Mesenchymal stem cell (in vitro differentiated cells and primary cell): ENCODE results near the gene TMEM233.

Experiments used
- DNase-seq: peaks from one replicate; pipeline ENCODE4 v3.0.0-alpha.2; 2013
- H2AFZ ChIP-seq: one replicate; pipeline ENCODE4 v1.6.1; 2013; ENCODE audit warnings: low read depth, mild to moderate bottlenecking, control low read depth, inconsistent platforms, low read length, moderate library complexity
- H2AK5ac ChIP-seq: 2 replicates; pipeline ENCODE4 v1.6.1; 2013; ENCODE audit warnings: low read length, moderate library complexity, mild to moderate bottlenecking, inconsistent platforms; ENCODE audit not compliant: severe bottlenecking
- H2BK120ac ChIP-seq: one replicate; pipeline ENCODE4 v1.6.1; 2013; ENCODE audit warnings: low read depth, mild to moderate bottlenecking, inconsistent platforms, low read length, moderate library complexity
- H2BK12ac ChIP-seq, 2 experiments: one replicate each; pipeline ENCODE4 v1.6.1; 2013; ENCODE audit warnings: inconsistent platforms in 2 of 2, low read length in 2 of 2, mild to moderate bottlenecking in 2 of 2, moderate library complexity in 2 of 2, control low read depth in 1 of 2
- H2BK15ac ChIP-seq: one replicate; pipeline ENCODE4 v1.6.1; 2013; ENCODE audit warnings: mild to moderate bottlenecking, low read depth, inconsistent platforms; ENCODE audit not compliant: poor library complexity, severe bottlenecking
- H2BK5ac ChIP-seq: 2 replicates; pipeline ENCODE4 v1.6.1; 2013; ENCODE audit warnings: low read depth, mild to moderate bottlenecking, low read length, control low read depth, inconsistent platforms; ENCODE audit not compliant: poor library complexity, severe bottlenecking
- H3K14ac ChIP-seq, 2 experiments: one replicate each; pipeline ENCODE4 v1.6.1; 2013; ENCODE audit warnings: inconsistent platforms in 2 of 2, low read length in 2 of 2, control low read depth in 1 of 2, mild to moderate bottlenecking in 1 of 2, moderate library complexity in 1 of 2
- H3K18ac ChIP-seq, 2 experiments: one replicate each; pipeline ENCODE4 v1.6.1; 2013; ENCODE audit warnings: inconsistent platforms in 2 of 2, low read length in 2 of 2, control low read depth in 1 of 2, low read depth in 1 of 2, mild to moderate bottlenecking in 1 of 2
- H3K23ac ChIP-seq, 2 experiments: one replicate each; pipeline ENCODE4 v1.6.1; 2013; ENCODE audit warnings: inconsistent platforms in 2 of 2, low read length in 2 of 2, mild to moderate bottlenecking in 2 of 2, moderate library complexity in 2 of 2, control low read depth in 1 of 2
- H3K27ac ChIP-seq: 2 replicates; pipeline ENCODE4 v1.5.1; 2013; ENCODE audit warnings: mild to moderate bottlenecking, moderate library complexity, low read length, control low read depth, inconsistent platforms; ENCODE audit not compliant: poor library complexity, severe bottlenecking
- H3K27me3 ChIP-seq, 2 experiments: 2 replicates each; pipeline versions ENCODE4 v1.6.1 to v1.7.0; 2013; ENCODE audit warnings: low read length in 2 of 2, mild to moderate bottlenecking in 2 of 2, moderate library complexity in 2 of 2, control low read depth in 1 of 2, inconsistent platforms in 1 of 2; ENCODE audit not compliant: control insufficient read depth in 1 of 2, insufficient read depth in 1 of 2
- H3K36me3 ChIP-seq, 2 experiments: 2 replicates each; pipeline versions ENCODE4 v1.6.1 to v1.7.0; 2013; ENCODE audit warnings: low read length in 2 of 2, control low read depth in 1 of 2, inconsistent platforms in 1 of 2, low read depth in 1 of 2, mild to moderate bottlenecking in 1 of 2; ENCODE audit not compliant: insufficient read depth in 2 of 2, control insufficient read depth in 1 of 2
- H3K4ac ChIP-seq, 2 experiments: one replicate each; pipeline ENCODE4 v1.6.1; 2013; ENCODE audit warnings: inconsistent platforms in 2 of 2, low read length in 2 of 2, mild to moderate bottlenecking in 2 of 2, moderate library complexity in 2 of 2, control low read depth in 1 of 2, low read depth in 1 of 2
- H3K4me1 ChIP-seq: 2 replicates; pipeline ENCODE4 v1.6.1; 2013; ENCODE audit warnings: low read depth, low read length, control low read depth; ENCODE audit not compliant: control insufficient read depth, insufficient read depth
- H3K4me2 ChIP-seq: 2 replicates; pipeline ENCODE4 v1.6.1; 2013; ENCODE audit warnings: low read length, mild to moderate bottlenecking, inconsistent platforms; ENCODE audit not compliant: poor library complexity, severe bottlenecking
- H3K4me3 ChIP-seq, 2 experiments: 2 replicates each; pipeline versions ENCODE4 v1.5.1 to v1.7.0; 2013; ENCODE audit warnings: low read length in 2 of 2, mild to moderate bottlenecking in 2 of 2, control low read depth in 1 of 2, low read depth in 1 of 2; ENCODE audit not compliant: insufficient read depth in 1 of 2
- H3K79me1 ChIP-seq: replicated peaks from 2 replicates; pipeline ENCODE4 v1.6.1; 2013; ENCODE audit warnings: mild to moderate bottlenecking, control low read depth, low read length, inconsistent platforms; ENCODE audit not compliant: poor library complexity, severe bottlenecking
- H3K9ac ChIP-seq: 2 replicates; pipeline ENCODE4 v1.7.0; 2013; ENCODE audit warnings: mild to moderate bottlenecking, low read length, moderate library complexity
- H3K9me3 ChIP-seq: 2 replicates; pipeline ENCODE4 v1.7.0; 2013; ENCODE audit warnings: mild to moderate bottlenecking, low read length; ENCODE audit not compliant: control insufficient read depth
- H4K8ac ChIP-seq: one replicate; pipeline ENCODE4 v1.6.1; 2013; ENCODE audit warnings: inconsistent platforms, mild to moderate bottlenecking, low read length, moderate library complexity
- H4K91ac ChIP-seq: one replicate; pipeline ENCODE4 v1.6.1; 2013; ENCODE audit warnings: mild to moderate bottlenecking, low read length, inconsistent platforms
- WGBS: methylation state at CpG from one replicate; pipeline ENCODE4 v1.1.7; 2013; ENCODE audit warnings: mixed read lengths; 5-methylcytosine and 5-hydroxymethylcytosine counted together

Gene TMEM233

DNA sequence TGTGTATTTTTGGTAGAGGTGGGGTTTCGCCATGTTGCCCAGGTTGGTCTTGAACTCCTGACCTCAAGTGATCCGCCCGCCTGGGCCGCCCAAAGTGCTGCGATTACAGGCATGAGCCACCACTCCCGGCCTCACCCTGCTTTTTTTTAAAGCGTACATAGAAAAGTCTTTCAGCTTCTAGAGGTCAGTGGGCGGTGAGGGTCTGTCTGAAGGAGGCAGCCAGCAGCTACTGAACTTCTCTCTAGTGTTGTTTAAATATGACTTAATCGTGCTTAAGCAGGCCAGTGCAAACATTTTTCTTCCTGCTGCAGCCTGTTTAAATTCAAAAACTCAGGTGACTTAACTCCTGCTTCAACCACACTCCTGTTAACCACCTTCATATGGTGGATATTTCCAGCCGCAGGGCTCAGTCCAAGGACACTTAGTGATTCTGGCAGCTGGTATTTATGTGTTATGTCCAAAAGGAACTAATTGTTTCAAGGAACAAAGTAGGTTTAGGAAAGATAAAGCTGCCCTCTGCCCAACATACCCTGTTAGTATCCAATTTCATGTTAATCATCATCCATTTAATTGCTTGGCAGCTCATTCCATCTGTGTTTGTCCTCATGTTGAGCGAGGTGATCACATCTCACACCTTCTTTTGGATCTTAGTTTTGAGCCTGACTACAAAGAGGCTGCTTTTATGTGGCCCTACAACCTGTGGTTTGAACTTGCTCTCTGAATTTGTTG is 76.3 kb downstream of the TMEM233 start:
- H3K79me1 ChIP-seq, result peaks cover 14% of the 10 kb centered on the region
- 98% methylated on average over 10 of the region's 11 CpGs for WGBS
- H2BK15ac ChIP-seq, result no peak overlapping the region
- peaks cover 8% of the 10 kb centered on the region for H3K4me1 ChIP-seq
- H2AK5ac ChIP-seq, result no peak overlapping the region
- H2BK120ac ChIP-seq, result no peak overlapping the region
- peaks cover 17 to 42% of the 10 kb centered on the region in 2 experiments for H3K36me3 ChIP-seq
- peak overlapping the region; percentile 30 for H3K27ac ChIP-seq
- peak overlapping the region; percentile 7 for H3K9ac ChIP-seq
- H3K4me2 ChIP-seq, result peak overlapping the region; percentile 20
- no peak overlapping the region for H3K14ac ChIP-seq
- DNase-seq, result no peak
- H4K8ac ChIP-seq, result no peak overlapping the region
- no peaks in the 10 kb centered on the region for H3K27me3 ChIP-seq
- no peak overlapping the region for H3K18ac ChIP-seq
- no peak overlapping the region for H2BK12ac ChIP-seq
- no peak overlapping the region for H4K91ac ChIP-seq
- H2AFZ ChIP-seq, result no peak overlapping the region
- no peak overlapping the region for H2BK5ac ChIP-seq
- H3K4me3 ChIP-seq, result no peak overlapping the region
- H3K9me3 ChIP-seq, result no peaks in the 10 kb centered on the region
- H3K23ac ChIP-seq, result no peak overlapping the region
- no peak overlapping the region for H3K4ac ChIP-seq

DNA sequence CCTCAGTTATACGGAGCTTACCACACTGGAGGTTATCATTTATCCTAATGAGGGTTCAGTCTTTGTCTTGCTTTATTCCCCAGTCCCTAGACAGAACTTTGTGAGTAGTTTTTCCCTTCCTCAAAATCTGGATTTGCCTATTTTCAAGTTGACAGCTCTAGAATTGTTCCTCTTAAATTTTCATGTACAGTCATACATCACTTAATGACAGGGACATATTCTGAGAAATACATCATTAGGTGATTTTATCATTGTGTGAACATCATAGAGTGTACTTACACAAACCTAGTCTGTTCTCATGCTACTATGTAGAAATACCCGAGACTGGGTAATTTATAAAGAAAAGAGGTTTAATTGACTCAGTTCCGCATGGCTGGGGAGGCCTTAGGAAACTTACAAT is 77.5 kb downstream of the TMEM233 start:
- Histone ChIP-seq H3K79me1 (peaks cover 19% of the 10 kb centered on the region), H3K9me3 (no peaks in the 10 kb centered on the region), H3K14ac (no peak overlapping the region), H4K91ac (no peak overlapping the region), H3K23ac (no peak overlapping the region), H3K27me3 (no peaks in the 10 kb centered on the region), H4K8ac (no peak overlapping the region), H2BK15ac (no peak overlapping the region), H2BK120ac (no peak overlapping the region), H3K27ac (no peak overlapping the region), H2BK12ac (no peak overlapping the region), H3K4me1 (peaks cover 8% of the 10 kb centered on the region), H2AK5ac (no peak overlapping the region), H3K36me3 (peaks cover 26 to 54% of the 10 kb centered on the region in 2 experiments), H3K9ac (no peak overlapping the region), H2AFZ (no peak overlapping the region), H2BK5ac (no peak overlapping the region), H3K4ac (no peak overlapping the region), H3K4me3 (no peak overlapping the region), H3K4me2 (no peak overlapping the region), H3K18ac (no peak overlapping the region)
- DNase-seq, result no peak
- WGBS, result 98% methylated on average over 3 of the region's 3 CpGs

DNA sequence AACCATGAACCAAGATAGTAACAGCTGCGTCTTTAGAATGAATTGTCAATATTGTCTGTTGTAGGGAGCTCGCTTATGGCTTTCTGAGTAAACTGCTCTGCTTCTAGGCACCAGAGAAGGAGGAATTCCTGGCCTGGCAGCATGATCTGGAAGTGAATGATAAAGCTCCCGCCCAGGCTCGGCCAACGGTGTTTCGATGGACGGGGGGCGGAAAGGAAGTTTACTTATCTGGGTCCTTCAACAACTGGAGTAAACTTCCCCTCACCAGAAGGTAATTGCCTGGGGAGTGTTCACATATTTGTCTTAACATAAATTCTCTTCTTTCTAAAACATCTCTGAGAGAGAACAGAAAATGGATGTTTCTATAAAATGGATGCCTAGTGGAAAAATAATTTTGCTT is 78.6 kb downstream of the TMEM233 start:
- Histone ChIP-seq H4K8ac (no peak overlapping the region), H3K4me1 (peaks cover 8% of the 10 kb centered on the region), H3K9ac (no peak overlapping the region), H3K23ac (no peak overlapping the region), H3K79me1 (peaks cover 27% of the 10 kb centered on the region), H3K14ac (no peak overlapping the region), H2BK5ac (no peak overlapping the region), H3K4me3 (no peak overlapping the region), H4K91ac (no peak overlapping the region), H3K4me2 (no peak overlapping the region), H3K18ac (no peak overlapping the region), H2AK5ac (no peak overlapping the region), H2BK120ac (no peak overlapping the region), H3K9me3 (no peaks in the 10 kb centered on the region), H2BK15ac (no peak overlapping the region), H2BK12ac (no peak overlapping the region), H3K27ac (no peak overlapping the region), H2AFZ (no peak overlapping the region), H3K36me3 (peaks cover 36 to 65% of the 10 kb centered on the region in 2 experiments), H3K27me3 (no peaks in the 10 kb centered on the region), H3K4ac (no peak overlapping the region)
- 96% methylated on average over 2 of the region's 8 CpGs for WGBS
- no peak for DNase-seq

DNA sequence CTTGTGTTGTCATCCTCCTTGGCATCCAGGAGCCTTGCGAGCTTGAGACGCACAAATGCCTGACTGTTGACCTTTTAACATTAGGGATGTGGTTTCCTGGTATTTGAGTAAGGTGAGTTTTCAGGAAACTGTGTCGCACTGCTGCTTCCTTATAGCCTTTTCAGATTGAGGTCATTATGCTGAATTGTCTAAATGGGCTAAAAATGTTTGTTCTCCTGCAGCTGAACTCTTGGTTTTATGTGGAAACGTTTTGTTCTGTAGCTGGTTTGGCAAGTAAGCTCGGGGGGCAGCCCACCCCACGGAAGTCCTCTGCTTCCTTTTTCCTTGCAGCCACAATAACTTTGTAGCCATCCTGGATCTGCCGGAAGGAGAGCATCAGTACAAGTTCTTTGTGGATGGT is 80.1 kb downstream of the TMEM233 start:
- no peak for DNase-seq
- Histone ChIP-seq H2BK120ac (no peak overlapping the region), H3K4me3 (no peak overlapping the region), H2AK5ac (no peak overlapping the region), H2BK15ac (no peak overlapping the region), H3K79me1 (peaks cover 32% of the 10 kb centered on the region), H3K14ac (no peak overlapping the region), H3K27ac (no peak overlapping the region), H3K9me3 (no peaks in the 10 kb centered on the region), H4K8ac (no peak overlapping the region), H3K4me2 (no peak overlapping the region), H3K4ac (no peak overlapping the region), H3K23ac (no peak overlapping the region), H3K18ac (no peak overlapping the region), H2BK5ac (no peak overlapping the region), H2BK12ac (no peak overlapping the region), H3K36me3 (peaks cover 43 to 77% of the 10 kb centered on the region in 2 experiments), H4K91ac (no peak overlapping the region), H3K27me3 (no peaks in the 10 kb centered on the region), H3K9ac (no peak overlapping the region), H2AFZ (no peak overlapping the region), H3K4me1 (peaks cover 8% of the 10 kb centered on the region)
- 93% methylated on average over 7 of the region's 7 CpGs for WGBS
